ENCODE measurements around the gene GAB2. TPM values are rescaled to one million over a fixed set of nuclear protein-coding genes. Genes with fewer than 3 reads are reported as not detected.

Gene GAB2
- total RNA-seq, 1 experiment from 2014 or later, result 10.6 TPM

- CTCF ChIA-PET, result no interaction called here
- TF ChIP-seq, protein P1, sequence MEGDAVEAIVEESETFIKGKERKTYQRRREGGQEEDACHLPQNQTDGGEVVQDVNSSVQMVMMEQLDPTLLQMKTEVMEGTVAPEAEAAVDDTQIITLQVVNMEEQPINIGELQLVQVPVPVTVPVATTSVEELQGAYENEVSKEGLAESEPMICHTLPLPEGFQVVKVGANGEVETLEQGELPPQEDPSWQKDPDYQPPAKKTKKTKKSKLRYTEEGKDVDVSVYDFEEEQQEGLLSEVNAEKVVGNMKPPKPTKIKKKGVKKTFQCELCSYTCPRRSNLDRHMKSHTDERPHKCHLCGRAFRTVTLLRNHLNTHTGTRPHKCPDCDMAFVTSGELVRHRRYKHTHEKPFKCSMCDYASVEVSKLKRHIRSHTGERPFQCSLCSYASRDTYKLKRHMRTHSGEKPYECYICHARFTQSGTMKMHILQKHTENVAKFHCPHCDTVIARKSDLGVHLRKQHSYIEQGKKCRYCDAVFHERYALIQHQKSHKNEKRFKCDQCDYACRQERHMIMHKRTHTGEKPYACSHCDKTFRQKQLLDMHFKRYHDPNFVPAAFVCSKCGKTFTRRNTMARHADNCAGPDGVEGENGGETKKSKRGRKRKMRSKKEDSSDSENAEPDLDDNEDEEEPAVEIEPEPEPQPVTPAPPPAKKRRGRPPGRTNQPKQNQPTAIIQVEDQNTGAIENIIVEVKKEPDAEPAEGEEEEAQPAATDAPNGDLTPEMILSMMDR (IDR thresholded peaks at IDR 0.05; ENCODE audit: unreplicated experiment), result no peak
- H3K9me3 Mint-ChIP-seq (ENCODE audit: low read depth, unreplicated experiment), result no peaks in the 10 kb centered on the region
- no peak for DNase-seq
- H3K4me3 Mint-ChIP-seq (ENCODE audit: low read depth, unreplicated experiment), result no peak overlapping the region
- H3K27me3 Mint-ChIP-seq (ENCODE audit: unreplicated experiment), result no peaks in the 10 kb centered on the region
- H3K27ac Mint-ChIP-seq (ENCODE audit: unreplicated experiment), result no peak overlapping the region
- H3K4me1 Mint-ChIP-seq (ENCODE audit: low read depth, unreplicated experiment), result peaks cover 36% of the 10 kb centered on the region
- intact Hi-C loops (cut with micrococcal nuclease; ENCODE audit: unreplicated experiment), result no loop called here
- peaks cover 11% of the 10 kb centered on the region for H3K36me3 Mint-ChIP-seq (ENCODE audit: insufficient read depth, unreplicated experiment)
- no TSS peak for BruUV-seq (replicated peaks)
Measured at GRCh38 chr11:78193806-78194205, 223.8 kb downstream of the GAB2 start.

DNA sequence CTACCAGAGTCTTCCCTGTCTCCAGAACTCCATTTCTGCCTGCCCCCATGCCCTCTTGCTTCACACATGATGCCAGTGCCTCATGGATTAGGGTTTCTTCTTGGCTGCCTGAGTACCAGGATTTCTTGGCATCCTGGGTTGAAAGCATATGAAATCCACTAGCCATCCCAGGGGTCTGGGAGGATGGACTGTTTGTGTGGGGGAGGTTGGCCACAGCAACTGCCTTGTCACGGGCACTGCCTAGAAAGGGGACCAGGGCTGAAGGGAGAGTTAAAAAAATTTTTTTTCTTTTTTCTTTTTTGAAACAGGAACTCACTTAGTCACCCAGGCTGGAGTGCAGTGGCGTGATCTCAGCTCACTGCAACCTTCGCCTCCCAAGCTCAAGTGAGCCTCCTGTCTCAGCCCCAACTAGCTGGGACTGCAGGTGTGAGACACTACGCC, 224.7 kb downstream of the GAB2 start:
- BruUV-seq (replicated peaks), result no TSS peak
- H3K36me3 Mint-ChIP-seq (ENCODE audit: insufficient read depth, unreplicated experiment), result peaks cover 20% of the 10 kb centered on the region

DNA sequence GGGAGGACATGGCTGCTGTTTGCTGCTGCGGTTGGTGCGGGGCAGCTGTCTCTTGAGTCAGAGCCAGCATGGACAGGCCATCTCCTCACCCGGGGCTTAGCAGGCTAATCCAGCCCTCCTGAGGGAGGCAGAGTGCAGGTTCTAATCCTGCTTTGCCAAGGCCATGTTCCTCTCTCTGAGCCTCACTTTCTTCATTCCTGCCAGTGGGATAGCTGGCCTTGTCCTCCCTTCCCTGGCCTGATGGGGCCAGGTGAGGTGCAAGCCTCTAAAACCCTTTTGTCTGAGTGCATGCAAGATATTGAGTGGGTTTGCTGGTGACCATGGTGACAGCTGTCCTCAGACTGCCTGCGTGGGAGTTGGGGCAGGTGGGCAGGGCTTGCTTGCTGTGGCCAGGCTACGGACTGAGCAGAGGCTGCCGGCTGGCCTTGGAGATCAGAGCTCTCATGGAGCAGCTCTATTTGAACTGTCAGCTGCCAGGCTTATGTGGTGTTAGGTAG, 225.3 kb downstream of the GAB2 start:
- Mint-ChIP-seq H3K36me3 (ENCODE audit: insufficient read depth, unreplicated experiment) (peaks cover 26% of the 10 kb centered on the region), H3K27me3 (ENCODE audit: unreplicated experiment) (no peaks in the 10 kb centered on the region), H3K27ac (ENCODE audit: unreplicated experiment) (no peak overlapping the region), H3K9me3 (ENCODE audit: low read depth, unreplicated experiment) (no peaks in the 10 kb centered on the region), H3K4me3 (ENCODE audit: low read depth, unreplicated experiment) (no peak overlapping the region), H3K4me1 (ENCODE audit: low read depth, unreplicated experiment) (peaks cover 43% of the 10 kb centered on the region)
- BruUV-seq (replicated peaks), result no TSS peak
- TF ChIP-seq, protein P1 (IDR thresholded peaks at IDR 0.05; ENCODE audit: unreplicated experiment), result no peak
- CTCF ChIA-PET, result interaction anchor here (0.5 to 0.6 kb wide), 2 partner anchors 114 to 224 kb away, joined by 3 read pairs; no protein-coding TSS in a partner anchor
- intact Hi-C loops (cut with micrococcal nuclease; ENCODE audit: unreplicated experiment), result no loop called here
- no peak for DNase-seq

More for the DNA sequence above, 224.7 kb downstream of the GAB2 start:
- TF ChIP-seq, protein P1 (IDR thresholded peaks at IDR 0.05; ENCODE audit: unreplicated experiment), result no peak
- no peak for DNase-seq
- intact Hi-C loops (cut with micrococcal nuclease; ENCODE audit: unreplicated experiment), result no loop called here
- Mint-ChIP-seq H3K4me1 (ENCODE audit: low read depth, unreplicated experiment) (peaks cover 36% of the 10 kb centered on the region), H3K9me3 (ENCODE audit: low read depth, unreplicated experiment) (no peaks in the 10 kb centered on the region), H3K27ac (ENCODE audit: unreplicated experiment) (no peak overlapping the region), H3K4me3 (ENCODE audit: low read depth, unreplicated experiment) (no peak overlapping the region), H3K27me3 (ENCODE audit: unreplicated experiment) (no peaks in the 10 kb centered on the region)
- CTCF ChIA-PET, result interaction anchor here (0.6 kb wide), 1 partner anchor 224 kb away, joined by 3 read pairs; no protein-coding TSS in a partner anchor

- Mint-ChIP-seq H3K4me3 (ENCODE audit: low read depth, unreplicated experiment) (no peak overlapping the region), H3K36me3 (ENCODE audit: insufficient read depth, unreplicated experiment) (peaks cover 26% of the 10 kb centered on the region), H3K27me3 (ENCODE audit: unreplicated experiment) (no peaks in the 10 kb centered on the region), H3K4me1 (ENCODE audit: low read depth, unreplicated experiment) (peaks cover 56% of the 10 kb centered on the region), H3K9me3 (ENCODE audit: low read depth, unreplicated experiment) (no peaks in the 10 kb centered on the region), H3K27ac (ENCODE audit: unreplicated experiment) (no peak overlapping the region)
- intact Hi-C loops (cut with micrococcal nuclease; ENCODE audit: unreplicated experiment), result no loop called here
- no peak for DNase-seq
- TF ChIP-seq, protein P1 (IDR thresholded peaks at IDR 0.05; ENCODE audit: unreplicated experiment), result no peak
- no TSS peak for BruUV-seq (replicated peaks)
- CTCF ChIA-PET, result no interaction called here
Measured at GRCh38 chr11:78190871-78191538, 226.6 kb downstream of the GAB2 start.

All from Calu3 (cell line).